Neuronal stem cell (in vitro differentiated cells): Measurements from ENCODE around the gene GABBR2.

Source experiments
- DNase-seq: peaks from one replicate; pipeline ENCODE4 v3.0.0-alpha.2; 2013; ENCODE audit warnings: low spot score
- H2AFZ ChIP-seq: one replicate; pipeline ENCODE4 v1.6.1; 2013; ENCODE audit warnings: mild to moderate bottlenecking, low read length, inconsistent platforms
- H2AK5ac ChIP-seq: 2 replicates; pipeline ENCODE4 v1.6.1; 2013; ENCODE audit warnings: low read depth, mild to moderate bottlenecking, inconsistent platforms, low read length, moderate library complexity, mixed read lengths
- H2BK120ac ChIP-seq: 2 replicates; pipeline ENCODE4 v1.6.1; 2013; ENCODE audit warnings: low read depth, mild to moderate bottlenecking, inconsistent platforms, low read length, moderate library complexity, mixed read lengths
- H2BK12ac ChIP-seq: one replicate; pipeline ENCODE4 v1.6.1; 2013; ENCODE audit warnings: low read length, inconsistent platforms
- H2BK15ac ChIP-seq: 2 replicates; pipeline ENCODE4 v1.6.1; 2013; ENCODE audit warnings: mild to moderate bottlenecking, low read length, inconsistent platforms, mixed read lengths
- H2BK5ac ChIP-seq: one replicate; pipeline ENCODE4 v1.6.1; 2013; ENCODE audit warnings: inconsistent platforms, mild to moderate bottlenecking, low read length, moderate library complexity
- H3K14ac ChIP-seq: one replicate; pipeline ENCODE4 v1.6.1; 2013; ENCODE audit warnings: low read length, inconsistent platforms
- H3K18ac ChIP-seq: 2 replicates; pipeline ENCODE4 v1.6.1; 2013; ENCODE audit warnings: low read length, inconsistent platforms
- H3K23ac ChIP-seq: 2 replicates; pipeline ENCODE4 v1.6.1; 2013; ENCODE audit warnings: low read depth, mild to moderate bottlenecking, mixed read lengths, low read length, inconsistent platforms; ENCODE audit not compliant: poor library complexity
- H3K27ac ChIP-seq: replicated peaks from 3 replicates; pipeline ENCODE4 v1.5.1; 2013; ENCODE audit warnings: low read length, inconsistent platforms
- H3K27me3 ChIP-seq, 3 experiments: 2 replicates each; pipeline ENCODE4 v1.6.1; 2013; ENCODE audit warnings: low read length in 3 of 3, mild to moderate bottlenecking in 2 of 3, inconsistent platforms in 1 of 3, low read depth in 1 of 3, mixed read lengths in 1 of 3, moderate library complexity in 1 of 3; ENCODE audit not compliant: control insufficient read depth in 3 of 3, insufficient read depth in 3 of 3
- H3K36me3 ChIP-seq, 2 donors: replicated peaks in 1 of 2; 2 replicates each; pipeline ENCODE4 v1.6.1; 2013; ENCODE audit warnings: low read length in 2 of 2; ENCODE audit not compliant: control insufficient read depth in 2 of 2, insufficient read depth in 2 of 2
- H3K4ac ChIP-seq: 2 replicates; pipeline ENCODE4 v1.6.1; 2013; ENCODE audit warnings: inconsistent platforms, mild to moderate bottlenecking, low read length, moderate library complexity
- H3K4me1 ChIP-seq, 2 donors: 1 replicate in 1 of 2; 2 replicates in 1 of 2; pipeline ENCODE4 v1.6.1; 2013; ENCODE audit warnings: low read length in 2 of 2, low read depth in 1 of 2; ENCODE audit not compliant: control insufficient read depth in 2 of 2, insufficient read depth in 1 of 2
- H3K4me2 ChIP-seq: one replicate; pipeline ENCODE4 v1.6.1; 2013; ENCODE audit warnings: mild to moderate bottlenecking, low read length, inconsistent platforms; ENCODE audit not compliant: insufficient read depth, poor library complexity, severe bottlenecking
- H3K4me3 ChIP-seq, 2 donors: 2 replicates each; pipeline ENCODE4 v1.5.1; 2013; ENCODE audit warnings: low read length in 2 of 2, mild to moderate bottlenecking in 2 of 2, inconsistent platforms in 1 of 2, moderate library complexity in 1 of 2
- H3K79me1 ChIP-seq: one replicate; pipeline ENCODE4 v1.6.1; 2013; ENCODE audit warnings: low read depth, mild to moderate bottlenecking, inconsistent platforms, low read length, moderate library complexity
- H3K9ac ChIP-seq: one replicate; pipeline ENCODE4 v1.6.1; 2013; ENCODE audit warnings: mild to moderate bottlenecking, low read depth, low read length, inconsistent platforms; ENCODE audit not compliant: poor library complexity
- H3K9me3 ChIP-seq, 2 donors: replicated peaks in 1 of 2; 2 replicates each; pipeline versions ENCODE3 to v1.6.1; 2013; ENCODE audit warnings: low read length in 2 of 2, mild to moderate bottlenecking in 2 of 2, inconsistent platforms in 1 of 2, low read depth in 1 of 2, mixed read lengths in 1 of 2, moderate library complexity in 1 of 2; ENCODE audit not compliant: control insufficient read depth in 2 of 2, insufficient read depth in 1 of 2
- H4K8ac ChIP-seq: one replicate; pipeline ENCODE4 v1.6.1; 2013; ENCODE audit warnings: low read depth, mild to moderate bottlenecking, inconsistent platforms, low read length, moderate library complexity
- H4K91ac ChIP-seq: one replicate; pipeline ENCODE4 v1.6.1; 2013; ENCODE audit warnings: low read length, low read depth, mild to moderate bottlenecking, inconsistent platforms; ENCODE audit not compliant: poor library complexity
- WGBS, 2 donors: extraction: QIAGEN DNeasy Blood & Tissue Kit; methylation state at CpG; one replicate each; pipeline ENCODE4 v1.1.7; 2013; ENCODE audit warnings: missing lambda C conversion rate in 2 of 2, mixed read lengths in 1 of 2; ENCODE audit not compliant: insufficient read length in 2 of 2, insufficient replicate concordance in 1 of 2; ENCODE audit errors: extremely low coverage in 2 of 2; 5-methylcytosine and 5-hydroxymethylcytosine counted together

Gene GABBR2

DNA sequence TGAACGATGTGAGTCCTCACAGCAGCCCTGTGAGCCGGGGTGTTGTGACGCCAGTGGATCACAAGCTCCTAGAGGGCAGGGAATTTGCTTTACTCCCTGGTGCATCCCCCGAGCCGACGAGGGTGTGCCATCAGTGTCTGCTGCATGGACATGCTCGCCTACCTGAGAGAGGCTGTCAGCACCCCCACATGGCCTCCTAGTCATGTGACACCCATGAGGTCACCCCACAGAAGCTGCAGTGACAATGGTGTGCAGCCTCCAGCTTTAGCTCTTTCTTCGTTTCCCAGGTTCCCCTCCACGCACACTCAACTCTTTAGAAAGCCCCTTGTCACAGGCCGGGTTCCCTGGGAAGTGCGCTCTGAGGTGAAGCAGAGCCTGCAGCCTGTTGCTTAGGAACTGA lies 19.8 kb upstream of the GABBR2 start:
- WGBS, 2 donors: no CpG with 5 or more reads among the region's 11 CpGs
- DNase-seq: no peak
- no peak overlapping the region for H2BK12ac ChIP-seq
- H4K91ac ChIP-seq: no peak overlapping the region
- no peak overlapping the region for H3K18ac ChIP-seq
- H3K14ac ChIP-seq: no peak overlapping the region
- no peak overlapping the region for H2AK5ac ChIP-seq
- H2BK5ac ChIP-seq: no peak overlapping the region
- no peak overlapping the region for H3K23ac ChIP-seq
- no peak overlapping the region for H3K27ac ChIP-seq
- no peaks in the 10 kb centered on the region for H3K9me3 ChIP-seq
- no peak overlapping the region for H3K4me3 ChIP-seq
- peaks cover 0 to 5% (median 0%) of the 10 kb centered on the region in 3 experiments for H3K27me3 ChIP-seq
- no peak overlapping the region for H3K4me2 ChIP-seq
- no peak overlapping the region for H2BK120ac ChIP-seq
- H3K36me3 ChIP-seq: peaks cover 0 to 5% of the 10 kb centered on the region in 2 donors
- no peaks in the 10 kb centered on the region for H3K4me1 ChIP-seq
- H2BK15ac ChIP-seq: no peak overlapping the region
- no peak overlapping the region for H3K9ac ChIP-seq
- no peak overlapping the region for H2AFZ ChIP-seq
- H3K79me1 ChIP-seq: no peaks in the 10 kb centered on the region
- H4K8ac ChIP-seq: no peak overlapping the region
- no peak overlapping the region for H3K4ac ChIP-seq

DNA sequence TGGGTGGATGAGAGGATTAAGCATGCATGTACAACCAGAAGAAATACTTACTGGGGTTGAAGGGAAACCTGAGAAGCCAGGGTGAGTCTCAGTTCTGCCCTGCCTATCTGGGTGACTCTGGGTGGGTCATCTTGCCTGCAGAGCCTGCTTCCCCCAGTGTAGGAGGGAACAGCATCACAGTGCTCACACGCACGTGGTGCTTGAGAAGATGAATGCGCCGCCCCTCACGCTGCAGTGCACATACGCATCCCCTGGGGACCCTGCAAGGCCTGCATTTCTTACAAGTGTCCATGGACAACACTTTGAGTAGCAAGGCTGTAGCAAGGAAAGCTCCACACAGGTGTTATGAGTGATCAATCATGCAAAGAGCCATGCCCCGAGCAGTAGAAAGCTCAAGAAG lies 18.7 kb upstream of the GABBR2 start:
- H3K4me3 ChIP-seq: no peak overlapping the region
- no peak overlapping the region for H3K4ac ChIP-seq
- no peak overlapping the region for H3K14ac ChIP-seq
- no peak overlapping the region for H2AK5ac ChIP-seq
- no peak overlapping the region for H3K4me2 ChIP-seq
- no peaks in the 10 kb centered on the region for H3K4me1 ChIP-seq
- H4K91ac ChIP-seq: no peak overlapping the region
- no peak for DNase-seq
- no peak overlapping the region for H3K18ac ChIP-seq
- no peak overlapping the region for H3K9ac ChIP-seq
- WGBS, 2 donors: no CpG with 5 or more reads among the region's 7 CpGs
- H2BK5ac ChIP-seq: no peak overlapping the region
- H3K27ac ChIP-seq: no peak overlapping the region
- H3K23ac ChIP-seq: no peak overlapping the region
- no peaks in the 10 kb centered on the region for H3K9me3 ChIP-seq
- H2BK120ac ChIP-seq: no peak overlapping the region
- H3K79me1 ChIP-seq: no peaks in the 10 kb centered on the region
- H3K36me3 ChIP-seq: no peaks in the 10 kb centered on the region
- peaks cover 0 to 10% (median 0%) of the 10 kb centered on the region in 3 experiments for H3K27me3 ChIP-seq
- no peak overlapping the region for H4K8ac ChIP-seq
- no peak overlapping the region for H2BK12ac ChIP-seq
- H2AFZ ChIP-seq: no peak overlapping the region
- no peak overlapping the region for H2BK15ac ChIP-seq

DNA sequence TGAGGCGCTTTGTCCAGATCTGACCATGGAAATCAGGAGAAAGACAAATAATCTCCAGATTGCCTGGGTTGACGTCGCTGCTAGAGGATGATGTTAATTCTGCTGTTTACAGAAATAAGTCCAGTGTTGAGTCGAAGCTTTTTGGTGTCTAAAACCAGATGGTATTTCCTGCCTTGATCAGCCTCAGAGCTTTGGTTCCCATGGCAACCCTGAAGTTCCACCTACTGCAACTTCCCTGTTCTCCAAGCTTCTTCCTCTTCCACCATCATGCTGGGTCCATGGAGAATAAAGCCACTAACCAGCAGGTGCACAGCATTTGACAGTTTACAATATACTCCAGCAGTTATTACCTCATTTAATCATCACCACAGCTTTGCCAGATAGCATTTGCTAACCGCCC lies 18.0 kb upstream of the GABBR2 start:
- no CpG with 5 or more reads among the region's 5 CpGs for WGBS, 2 donors
- no peak overlapping the region for H3K14ac ChIP-seq
- no peak overlapping the region for H2BK120ac ChIP-seq
- no peak overlapping the region for H3K4me3 ChIP-seq
- H3K9me3 ChIP-seq: no peaks in the 10 kb centered on the region
- no peak overlapping the region for H3K18ac ChIP-seq
- no peak overlapping the region for H2BK15ac ChIP-seq
- no peak overlapping the region for H3K9ac ChIP-seq
- no peak overlapping the region for H2AFZ ChIP-seq
- H3K4me2 ChIP-seq: no peak overlapping the region
- H4K8ac ChIP-seq: no peak overlapping the region
- no peak overlapping the region for H3K4ac ChIP-seq
- H3K23ac ChIP-seq: no peak overlapping the region
- H2AK5ac ChIP-seq: no peak overlapping the region
- H2BK12ac ChIP-seq: no peak overlapping the region
- no peaks in the 10 kb centered on the region for H3K36me3 ChIP-seq
- H3K27me3 ChIP-seq: peaks cover 0 to 10% (median 0%) of the 10 kb centered on the region in 3 experiments
- no peak overlapping the region for H3K27ac ChIP-seq
- no peaks in the 10 kb centered on the region for H3K4me1 ChIP-seq
- H2BK5ac ChIP-seq: no peak overlapping the region
- no peak for DNase-seq
- H3K79me1 ChIP-seq: no peaks in the 10 kb centered on the region
- no peak overlapping the region for H4K91ac ChIP-seq

GRCh38 chr9:98724810-98725530 lies 16.2 kb upstream of the GABBR2 start:
- Histone ChIP-seq H2BK12ac (no peak overlapping the region), H3K79me1 (no peaks in the 10 kb centered on the region), H3K36me3 (no peaks in the 10 kb centered on the region), H2AK5ac (no peak overlapping the region), H2BK15ac (no peak overlapping the region), H3K27me3 (peaks cover 0 to 16% (median 0%) of the 10 kb centered on the region in 3 experiments), H3K4me2 (no peak overlapping the region), H3K4me1 (no peaks in the 10 kb centered on the region), H4K91ac (no peak overlapping the region), H4K8ac (no peak overlapping the region), H2BK5ac (no peak overlapping the region), H2BK120ac (no peak overlapping the region), H3K14ac (no peak overlapping the region), H3K18ac (no peak overlapping the region), H3K4ac (no peak overlapping the region), H3K9ac (no peak overlapping the region), H3K27ac (no peak overlapping the region), H3K9me3 (no peaks in the 10 kb centered on the region), H3K4me3 (no peak overlapping the region), H2AFZ (no peak overlapping the region), H3K23ac (no peak overlapping the region)
- WGBS, 2 donors: no CpG with 5 or more reads among the region's 5 CpGs
- no peak for DNase-seq
